ENCODE results near the gene NCOA5.

The NCOA5 gene

DNA sequence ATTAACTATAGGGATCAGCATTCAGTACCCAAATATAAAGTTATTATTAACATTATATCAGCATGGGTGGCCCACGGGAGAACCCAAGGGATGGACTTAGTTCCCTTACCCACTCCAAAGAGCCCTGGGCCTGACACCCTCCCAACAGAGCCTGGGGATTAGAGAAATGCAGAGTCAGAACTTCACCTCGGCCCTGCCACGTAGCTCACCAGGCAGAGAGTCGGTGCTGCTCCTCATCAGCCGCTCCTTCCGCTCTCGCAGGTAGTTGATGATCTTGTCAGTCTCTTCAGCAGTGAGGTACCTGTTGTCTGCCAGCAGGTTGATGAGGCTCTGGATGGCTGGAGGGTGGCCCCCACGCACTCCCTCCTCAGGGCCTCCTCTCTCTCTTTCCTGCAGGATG lies 26.6 kb downstream of the NCOA5 start:
- no peak overlapping the region for H3K4me3 ChIP-seq (ENCODE audit: control insufficient read depth, low read depth, low read length)
- DNase-seq (ENCODE audit: low read depth), result no peak
- TF ChIP-seq, protein P1, sequence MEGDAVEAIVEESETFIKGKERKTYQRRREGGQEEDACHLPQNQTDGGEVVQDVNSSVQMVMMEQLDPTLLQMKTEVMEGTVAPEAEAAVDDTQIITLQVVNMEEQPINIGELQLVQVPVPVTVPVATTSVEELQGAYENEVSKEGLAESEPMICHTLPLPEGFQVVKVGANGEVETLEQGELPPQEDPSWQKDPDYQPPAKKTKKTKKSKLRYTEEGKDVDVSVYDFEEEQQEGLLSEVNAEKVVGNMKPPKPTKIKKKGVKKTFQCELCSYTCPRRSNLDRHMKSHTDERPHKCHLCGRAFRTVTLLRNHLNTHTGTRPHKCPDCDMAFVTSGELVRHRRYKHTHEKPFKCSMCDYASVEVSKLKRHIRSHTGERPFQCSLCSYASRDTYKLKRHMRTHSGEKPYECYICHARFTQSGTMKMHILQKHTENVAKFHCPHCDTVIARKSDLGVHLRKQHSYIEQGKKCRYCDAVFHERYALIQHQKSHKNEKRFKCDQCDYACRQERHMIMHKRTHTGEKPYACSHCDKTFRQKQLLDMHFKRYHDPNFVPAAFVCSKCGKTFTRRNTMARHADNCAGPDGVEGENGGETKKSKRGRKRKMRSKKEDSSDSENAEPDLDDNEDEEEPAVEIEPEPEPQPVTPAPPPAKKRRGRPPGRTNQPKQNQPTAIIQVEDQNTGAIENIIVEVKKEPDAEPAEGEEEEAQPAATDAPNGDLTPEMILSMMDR (conservative IDR thresholded peaks at IDR 0.05; ENCODE audit: control insufficient read depth, insufficient read depth, low read depth, low read length), result no peak

DNA sequence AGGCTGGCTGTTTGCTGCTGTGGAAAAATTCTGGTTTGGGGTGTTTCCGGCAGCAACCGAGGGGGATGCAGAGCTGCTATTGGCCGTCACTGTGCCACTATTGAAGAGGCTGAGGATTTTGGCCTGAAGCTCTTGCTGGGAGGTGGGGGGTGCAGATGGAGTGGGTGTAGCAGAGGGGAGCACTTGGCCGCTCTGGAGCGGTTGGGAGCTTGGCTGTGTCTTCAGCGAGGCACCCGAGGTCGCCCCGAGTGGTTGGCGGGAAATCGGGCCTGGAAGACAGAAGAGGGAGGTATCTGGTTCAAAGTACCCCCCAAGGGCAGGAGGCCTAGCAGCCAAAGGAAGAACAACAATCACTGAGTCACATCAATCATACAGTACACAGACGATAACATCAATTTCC lies 27.1 kb downstream of the NCOA5 start:
- TF ChIP-seq, protein P1 (conservative IDR thresholded peaks at IDR 0.05; ENCODE audit: control insufficient read depth, insufficient read depth, low read depth, low read length), result no peak
- no peak overlapping the region for H3K4me3 ChIP-seq (ENCODE audit: control insufficient read depth, low read depth, low read length)

DNA sequence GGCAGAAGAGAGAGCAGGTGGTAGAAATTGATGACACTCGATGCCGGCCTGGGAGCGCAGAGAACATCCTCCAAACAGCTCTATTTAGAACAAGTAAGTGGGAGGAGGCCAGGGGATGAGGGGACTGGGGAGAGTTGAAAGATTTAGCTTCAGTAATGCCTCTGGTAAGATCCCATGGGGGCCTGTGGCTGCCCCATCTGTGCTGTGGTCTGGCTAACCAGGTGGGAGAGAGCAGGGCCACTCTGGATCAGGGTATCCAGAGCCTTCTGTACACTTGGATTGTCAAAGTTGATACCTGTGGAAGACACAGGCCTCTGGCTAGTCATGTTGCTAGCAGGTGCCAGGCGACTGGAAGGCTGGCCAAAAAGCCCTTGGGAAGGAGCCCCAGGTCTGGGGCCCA lies 27.6 kb downstream of the NCOA5 start:
- no peak for DNase-seq (ENCODE audit: low read depth)
- H3K4me3 ChIP-seq (ENCODE audit: control insufficient read depth, low read depth, low read length), result no peak overlapping the region
- TF ChIP-seq, protein P1 (conservative IDR thresholded peaks at IDR 0.05; ENCODE audit: control insufficient read depth, insufficient read depth, low read depth, low read length), result no peak

More for the DNA sequence above, 27.1 kb downstream of the NCOA5 start:
- no peak for DNase-seq (ENCODE audit: low read depth)

DNA sequence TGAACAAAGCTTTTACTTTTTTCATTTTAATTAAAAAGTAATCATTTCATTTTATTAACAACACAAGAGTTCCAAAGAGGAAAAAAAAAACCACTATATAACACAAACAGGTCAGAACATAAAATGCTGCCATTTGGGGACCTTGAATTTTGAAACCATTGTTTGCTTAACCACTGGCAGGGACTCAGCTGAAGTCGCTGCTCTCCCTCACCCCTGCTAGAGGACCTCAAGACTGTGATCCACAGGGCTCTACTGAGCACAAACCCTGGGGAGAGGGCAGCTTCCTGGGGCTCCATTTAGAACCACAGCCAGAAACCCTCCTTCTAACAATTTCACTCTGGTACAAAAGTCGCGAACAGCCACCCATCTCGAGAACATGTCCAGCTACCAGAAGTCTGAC lies 28.8 kb downstream of the NCOA5 start:
- TF ChIP-seq, protein P1 (conservative IDR thresholded peaks at IDR 0.05; ENCODE audit: control insufficient read depth, insufficient read depth, low read depth, low read length), result no peak
- no peak overlapping the region for H3K4me3 ChIP-seq (ENCODE audit: control insufficient read depth, low read depth, low read length)
- DNase-seq (ENCODE audit: low read depth), result no peak

DNA sequence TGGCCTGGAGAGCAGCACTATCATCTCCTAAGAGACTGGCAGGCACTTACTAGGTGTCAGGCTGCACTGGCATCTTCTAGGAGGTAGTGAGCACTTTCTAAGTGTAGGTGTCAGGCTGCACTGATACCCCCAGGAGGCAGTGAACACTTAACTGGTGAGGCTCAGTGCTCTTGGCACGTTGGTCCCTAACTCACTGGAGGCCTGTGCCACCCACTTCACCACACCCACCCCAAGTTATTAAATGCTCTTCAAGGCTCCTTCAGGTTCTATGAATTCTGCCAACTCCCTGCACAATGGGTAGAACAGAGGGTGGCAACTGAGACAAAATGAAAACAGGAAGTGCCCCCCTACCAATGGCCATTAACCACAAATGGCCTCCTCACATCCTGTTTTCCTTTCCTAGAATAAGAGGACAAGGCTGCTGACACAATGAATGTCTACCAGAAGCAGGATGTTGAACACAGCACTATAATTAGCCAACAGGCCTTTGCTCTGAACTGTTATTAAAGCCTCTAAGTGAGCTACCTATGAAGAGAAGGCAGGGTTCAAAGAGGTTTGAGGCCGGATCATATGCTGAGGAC lies 29.4 kb downstream of the NCOA5 start:
- TF ChIP-seq, protein P1 (conservative IDR thresholded peaks at IDR 0.05; ENCODE audit: control insufficient read depth, insufficient read depth, low read depth, low read length), result no peak
- H3K4me3 ChIP-seq (ENCODE audit: control insufficient read depth, low read depth, low read length), result no peak overlapping the region
- DNase-seq (ENCODE audit: low read depth), result no peak

DNA sequence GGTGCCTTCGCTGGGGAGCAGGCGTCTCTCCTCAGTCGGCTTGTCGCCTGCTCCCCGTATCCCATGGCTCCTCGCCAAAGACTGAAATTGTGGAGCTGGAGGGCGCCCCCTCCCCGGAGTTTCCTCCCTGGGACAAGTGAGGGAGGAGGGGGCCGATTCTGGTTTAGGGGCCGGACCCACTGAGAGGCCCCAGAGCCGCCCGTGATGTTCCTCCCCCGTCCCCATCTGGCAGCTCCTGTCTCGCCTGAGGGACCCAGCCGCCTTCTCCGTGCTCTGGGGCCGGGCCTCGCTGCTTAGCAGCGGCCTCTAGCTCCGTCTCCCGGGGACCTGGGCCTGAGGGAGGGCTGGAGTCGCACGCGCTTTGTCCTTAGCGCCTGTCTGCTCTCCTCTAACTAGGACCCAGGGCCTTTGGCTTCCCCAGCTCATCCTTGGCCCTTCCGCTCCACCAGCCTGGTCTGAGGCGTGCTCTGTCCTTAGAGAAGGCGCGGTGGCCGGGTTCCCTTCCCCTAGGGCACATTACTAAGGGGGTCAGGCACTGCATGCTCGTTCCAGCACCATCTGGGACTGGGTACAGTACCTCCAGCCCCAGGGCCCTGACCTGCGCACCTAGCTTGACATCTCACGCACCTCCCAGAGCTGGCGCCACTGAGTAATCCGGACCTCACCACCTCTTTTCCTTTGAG lies 31.0 kb downstream of the NCOA5 start:
- DNase-seq (ENCODE audit: low read depth), result no peak
- TF ChIP-seq, protein P1 (conservative IDR thresholded peaks at IDR 0.05; ENCODE audit: control insufficient read depth, insufficient read depth, low read depth, low read length), result no peak
- no peak overlapping the region for H3K4me3 ChIP-seq (ENCODE audit: control insufficient read depth, low read depth, low read length)

All from fibroblast of mammary gland (primary cell).